ENCODE results near the gene SPI1.

DNA sequence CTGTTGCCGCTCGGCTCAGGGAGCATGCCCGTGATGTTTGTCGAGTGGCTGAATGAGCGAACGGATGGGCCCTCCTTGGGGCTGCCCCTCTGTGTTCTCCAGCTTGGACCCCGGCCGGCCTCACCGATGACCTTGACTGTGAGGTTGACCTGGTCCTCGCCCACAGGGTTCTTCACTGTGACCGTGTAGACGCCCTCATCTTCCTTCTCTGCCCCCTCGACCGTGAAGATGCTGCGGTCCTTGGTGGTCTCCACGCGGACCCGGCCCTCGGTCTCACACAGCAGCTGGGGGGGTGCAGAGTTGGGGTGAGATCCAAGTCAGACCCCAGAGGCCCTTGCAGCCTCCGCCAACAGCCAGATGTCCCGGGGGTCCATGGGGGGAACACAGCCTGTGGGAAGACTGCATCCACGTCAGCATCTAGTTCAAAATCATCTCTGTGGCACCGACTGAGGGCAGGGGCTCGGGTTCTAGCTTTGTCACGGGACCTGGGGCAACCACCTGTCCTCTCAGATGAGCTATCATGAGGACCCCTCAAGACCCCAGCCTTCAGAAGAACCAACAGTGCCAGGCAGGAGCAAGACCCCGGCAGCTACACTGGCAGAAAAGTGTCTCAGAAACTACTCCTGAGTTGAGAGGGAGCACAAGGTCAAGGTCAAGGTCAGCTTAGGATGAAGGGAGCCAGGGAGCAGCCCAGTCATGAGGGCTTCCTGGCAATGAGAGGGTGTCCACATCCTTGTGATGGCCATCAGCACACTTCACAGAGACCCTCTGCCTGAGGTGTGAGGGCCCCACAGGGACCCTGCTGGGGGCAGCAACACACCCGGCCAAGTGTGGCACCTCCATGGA is 39.7 kb downstream of the SPI1 start:
- TF ChIP-seq, protein P1, sequence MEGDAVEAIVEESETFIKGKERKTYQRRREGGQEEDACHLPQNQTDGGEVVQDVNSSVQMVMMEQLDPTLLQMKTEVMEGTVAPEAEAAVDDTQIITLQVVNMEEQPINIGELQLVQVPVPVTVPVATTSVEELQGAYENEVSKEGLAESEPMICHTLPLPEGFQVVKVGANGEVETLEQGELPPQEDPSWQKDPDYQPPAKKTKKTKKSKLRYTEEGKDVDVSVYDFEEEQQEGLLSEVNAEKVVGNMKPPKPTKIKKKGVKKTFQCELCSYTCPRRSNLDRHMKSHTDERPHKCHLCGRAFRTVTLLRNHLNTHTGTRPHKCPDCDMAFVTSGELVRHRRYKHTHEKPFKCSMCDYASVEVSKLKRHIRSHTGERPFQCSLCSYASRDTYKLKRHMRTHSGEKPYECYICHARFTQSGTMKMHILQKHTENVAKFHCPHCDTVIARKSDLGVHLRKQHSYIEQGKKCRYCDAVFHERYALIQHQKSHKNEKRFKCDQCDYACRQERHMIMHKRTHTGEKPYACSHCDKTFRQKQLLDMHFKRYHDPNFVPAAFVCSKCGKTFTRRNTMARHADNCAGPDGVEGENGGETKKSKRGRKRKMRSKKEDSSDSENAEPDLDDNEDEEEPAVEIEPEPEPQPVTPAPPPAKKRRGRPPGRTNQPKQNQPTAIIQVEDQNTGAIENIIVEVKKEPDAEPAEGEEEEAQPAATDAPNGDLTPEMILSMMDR (IDR thresholded peaks at IDR 0.05) = no peak
- TF ChIP-seq POLR2A (IDR thresholded peaks at IDR 0.05) = no peak
- no peak for TF ChIP-seq POLR2AphosphoS5 (IDR thresholded peaks at IDR 0.05)

Measured in breast epithelium (tissue), 3 donors.